ENCODE data around the gene PCP4.

The PCP4 gene

DNA sequence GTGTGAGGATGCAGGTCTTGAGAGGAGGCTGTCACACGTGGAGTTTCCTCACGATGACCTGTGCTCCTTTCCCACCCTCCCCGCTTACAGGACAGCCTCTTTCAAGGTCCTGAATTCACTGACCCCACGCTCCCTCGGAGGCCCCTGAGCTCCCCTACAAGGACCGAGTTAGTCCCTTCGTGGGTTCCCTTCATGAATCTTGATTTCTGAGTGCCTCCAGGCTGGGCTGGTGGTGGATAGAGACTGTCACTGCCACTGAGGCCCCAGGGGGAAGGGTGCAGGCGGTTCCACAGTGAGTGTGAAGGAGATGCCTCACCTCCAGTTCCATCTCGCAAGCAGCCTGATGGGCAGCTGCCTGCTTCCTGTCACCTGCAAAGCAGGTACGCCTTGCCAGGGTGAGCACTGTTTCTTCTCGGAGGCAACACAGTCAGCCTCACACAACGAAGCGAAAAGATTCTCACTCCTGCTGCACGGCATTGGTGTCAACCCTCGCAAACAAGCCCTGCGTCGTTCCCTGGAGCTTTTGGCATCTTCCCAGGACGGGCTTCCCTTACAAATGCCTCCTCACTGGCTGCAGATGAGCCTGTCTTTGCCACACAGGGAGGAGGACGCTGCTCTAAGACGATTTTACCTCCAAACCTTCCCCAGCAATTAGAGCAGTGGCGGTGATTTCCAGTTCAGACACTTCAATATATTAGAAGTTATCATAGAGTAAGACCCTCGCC is 26.7 kb upstream of the PCP4 start:
- intact Hi-C loops (cut with DNase I; ENCODE audit: low total_unique reads) = no loop called here
- Histone ChIP-seq H3K27me3 (no peaks in the 10 kb centered on the region), H3K9me3 (no peaks in the 10 kb centered on the region), H3K27ac (no peak overlapping the region), H3K4me3 (no peak overlapping the region), H3K4me1 (no peaks in the 10 kb centered on the region), H3K36me3 (no peaks in the 10 kb centered on the region)
- no peak for DNase-seq
- no peak for TF ChIP-seq CTCF (IDR thresholded peaks at IDR 0.05)

GRCh38 chr21:39842741-39843459 is 24.3 kb upstream of the PCP4 start:
- no peak for TF ChIP-seq CTCF (IDR thresholded peaks at IDR 0.05)
- Histone ChIP-seq H3K36me3 (no peaks in the 10 kb centered on the region), H3K27me3 (no peaks in the 10 kb centered on the region), H3K9me3 (no peaks in the 10 kb centered on the region), H3K27ac (no peak overlapping the region), H3K4me1 (no peaks in the 10 kb centered on the region), H3K4me3 (no peak overlapping the region)
- intact Hi-C loops (cut with DNase I; ENCODE audit: low total_unique reads) = no loop called here
- no peak for DNase-seq

DNA sequence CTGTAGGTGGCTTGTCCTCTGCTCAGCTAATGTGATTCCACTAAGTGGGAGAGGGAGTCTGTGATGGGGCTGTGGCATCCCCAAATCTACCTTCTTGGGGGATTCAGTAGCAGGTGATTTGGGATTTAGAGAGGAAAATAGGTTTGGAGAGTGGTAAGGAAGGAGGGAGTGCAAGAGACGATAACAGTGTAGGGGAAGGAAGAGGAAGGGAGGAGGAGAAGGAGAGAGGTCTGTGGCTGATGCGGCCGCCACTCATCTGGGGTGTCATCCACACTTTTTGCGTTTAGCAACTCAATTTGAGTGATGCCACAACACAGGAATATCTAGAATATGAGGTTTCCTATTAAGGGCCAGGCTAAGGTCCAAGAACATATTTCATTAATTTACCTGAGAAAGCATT is 23.8 kb upstream of the PCP4 start:
- Histone ChIP-seq H3K27ac (no peak overlapping the region), H3K36me3 (no peaks in the 10 kb centered on the region), H3K4me3 (no peak overlapping the region), H3K9me3 (no peaks in the 10 kb centered on the region), H3K4me1 (no peaks in the 10 kb centered on the region), H3K27me3 (no peaks in the 10 kb centered on the region)
- no peak for TF ChIP-seq CTCF (IDR thresholded peaks at IDR 0.05)
- no peak for DNase-seq
- intact Hi-C loops (cut with DNase I; ENCODE audit: low total_unique reads) = no loop called here

GRCh38 chr21:39843916-39844315 is 23.3 kb upstream of the PCP4 start:
- no peak for TF ChIP-seq CTCF (IDR thresholded peaks at IDR 0.05)
- H3K27ac ChIP-seq = no peak overlapping the region
- no peak overlapping the region for H3K4me3 ChIP-seq
- H3K9me3 ChIP-seq = no peaks in the 10 kb centered on the region
- H3K27me3 ChIP-seq = no peaks in the 10 kb centered on the region
- no peak for DNase-seq
- no peaks in the 10 kb centered on the region for H3K4me1 ChIP-seq
- intact Hi-C loops (cut with DNase I; ENCODE audit: low total_unique reads) = no loop called here
- H3K36me3 ChIP-seq = no peaks in the 10 kb centered on the region

GRCh38 chr21:39845571-39846130 is 21.6 kb upstream of the PCP4 start:
- H3K4me1 ChIP-seq = no peaks in the 10 kb centered on the region
- no peak for DNase-seq
- H3K4me3 ChIP-seq = no peak overlapping the region
- H3K36me3 ChIP-seq = no peaks in the 10 kb centered on the region
- no peaks in the 10 kb centered on the region for H3K9me3 ChIP-seq
- no peaks in the 10 kb centered on the region for H3K27me3 ChIP-seq
- H3K27ac ChIP-seq = no peak overlapping the region
- TF ChIP-seq CTCF (IDR thresholded peaks at IDR 0.05) = no peak
- intact Hi-C loops (cut with DNase I; ENCODE audit: low total_unique reads) = no loop called here
